NCI-H524 treated with DMSO at 0.1 percent for 48 hours (cell line): Measurements from ENCODE around the gene E2F1.
A peak's percentile ranks its signal among the peaks of the same experiment; 100 is the strongest.

ENCODE experiments used
- DNase-seq: peaks from one replicate; lab custom pipeline; 2025; lab: John Stamatoyannopoulos, UW

Gene E2F1, protein sequence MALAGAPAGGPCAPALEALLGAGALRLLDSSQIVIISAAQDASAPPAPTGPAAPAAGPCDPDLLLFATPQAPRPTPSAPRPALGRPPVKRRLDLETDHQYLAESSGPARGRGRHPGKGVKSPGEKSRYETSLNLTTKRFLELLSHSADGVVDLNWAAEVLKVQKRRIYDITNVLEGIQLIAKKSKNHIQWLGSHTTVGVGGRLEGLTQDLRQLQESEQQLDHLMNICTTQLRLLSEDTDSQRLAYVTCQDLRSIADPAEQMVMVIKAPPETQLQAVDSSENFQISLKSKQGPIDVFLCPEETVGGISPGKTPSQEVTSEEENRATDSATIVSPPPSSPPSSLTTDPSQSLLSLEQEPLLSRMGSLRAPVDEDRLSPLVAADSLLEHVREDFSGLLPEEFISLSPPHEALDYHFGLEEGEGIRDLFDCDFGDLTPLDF

DNA sequence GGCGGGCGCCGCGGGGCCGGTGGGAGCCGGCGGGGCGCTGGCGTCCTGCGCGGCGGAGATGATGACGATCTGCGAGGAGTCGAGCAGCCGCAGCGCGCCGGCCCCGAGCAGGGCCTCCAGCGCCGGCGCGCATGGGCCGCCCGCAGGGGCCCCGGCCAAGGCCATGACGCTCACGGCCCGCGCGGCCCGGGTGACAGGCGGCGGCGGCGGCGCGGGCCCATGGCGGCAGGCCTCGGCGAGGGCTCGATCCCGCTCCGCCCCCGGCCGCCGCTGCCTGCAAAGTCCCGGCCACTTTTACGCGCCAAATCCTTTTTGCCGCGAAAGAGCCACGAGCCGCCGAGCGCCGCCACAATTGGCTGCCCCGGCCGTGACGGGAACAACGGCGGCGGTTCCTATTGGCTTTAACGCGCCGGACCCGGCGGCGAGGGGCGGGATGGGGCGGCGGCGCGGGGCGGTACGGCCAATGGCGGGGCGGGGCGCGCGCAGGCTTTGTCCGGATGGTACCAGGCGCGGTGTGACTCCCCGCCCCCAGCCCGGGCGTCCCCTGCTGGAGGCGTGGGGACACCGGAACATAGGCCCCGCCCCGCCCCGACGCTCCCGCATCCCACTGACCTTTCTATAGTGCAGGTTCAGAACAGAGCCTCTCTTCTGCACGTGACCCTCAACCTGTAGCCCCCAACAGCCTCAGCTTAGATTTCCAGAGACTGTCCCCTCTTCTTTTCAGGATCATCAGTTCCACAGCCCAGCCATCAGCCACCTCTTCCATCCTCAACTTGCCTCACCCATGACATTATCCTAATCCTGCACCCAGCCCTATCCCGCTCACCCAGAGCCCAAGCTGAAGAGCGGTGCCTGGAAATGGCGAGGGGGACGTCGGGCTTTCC, at the start of gene E2F1:
E2F1 (minus strand) TSS at position 286 of the 884 bp plus-strand sequence; CDS start at position 165, 121 bp downstream.
- peak; percentile 82 for DNase-seq

- no peak for DNase-seq
Observed at GRCh38 chr20:33733654-33734576, 47.7 kb upstream of the E2F1 start.

- DNase-seq = peak; percentile 65
Observed at GRCh38 chr20:33732166-33732970, 46.2 kb upstream of the E2F1 start.

DNA sequence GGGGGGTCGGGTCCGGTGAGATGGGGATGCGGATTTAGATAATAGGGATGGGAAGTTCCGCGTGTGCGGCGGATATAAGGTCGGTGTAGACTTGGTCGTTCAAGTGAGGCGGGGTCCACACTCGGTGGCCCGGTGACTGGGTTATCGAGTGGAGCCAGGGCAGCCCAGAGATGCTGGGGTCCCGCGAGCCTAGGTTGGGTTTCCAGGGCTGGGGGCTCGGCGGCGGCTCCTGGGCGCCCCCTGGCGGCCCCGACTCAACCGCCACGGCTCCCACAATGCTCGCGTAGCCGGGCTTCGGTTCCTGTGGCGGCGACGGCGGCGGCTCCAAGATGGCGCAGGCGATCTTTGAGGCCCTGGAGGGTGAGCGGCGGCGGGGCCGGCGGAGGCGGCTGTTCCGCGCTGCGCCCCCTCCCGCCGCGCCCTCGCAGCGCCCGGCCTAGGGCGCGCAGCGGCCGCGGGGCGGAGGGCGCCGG, 45.5 kb upstream of the E2F1 start, which contains the start of gene ZNF341:
ZNF341 (plus strand) TSS at position 304 of the 473 bp plus-strand sequence; CDS start at position 330, 26 bp downstream.
- peak; percentile 65 for DNase-seq

DNA sequence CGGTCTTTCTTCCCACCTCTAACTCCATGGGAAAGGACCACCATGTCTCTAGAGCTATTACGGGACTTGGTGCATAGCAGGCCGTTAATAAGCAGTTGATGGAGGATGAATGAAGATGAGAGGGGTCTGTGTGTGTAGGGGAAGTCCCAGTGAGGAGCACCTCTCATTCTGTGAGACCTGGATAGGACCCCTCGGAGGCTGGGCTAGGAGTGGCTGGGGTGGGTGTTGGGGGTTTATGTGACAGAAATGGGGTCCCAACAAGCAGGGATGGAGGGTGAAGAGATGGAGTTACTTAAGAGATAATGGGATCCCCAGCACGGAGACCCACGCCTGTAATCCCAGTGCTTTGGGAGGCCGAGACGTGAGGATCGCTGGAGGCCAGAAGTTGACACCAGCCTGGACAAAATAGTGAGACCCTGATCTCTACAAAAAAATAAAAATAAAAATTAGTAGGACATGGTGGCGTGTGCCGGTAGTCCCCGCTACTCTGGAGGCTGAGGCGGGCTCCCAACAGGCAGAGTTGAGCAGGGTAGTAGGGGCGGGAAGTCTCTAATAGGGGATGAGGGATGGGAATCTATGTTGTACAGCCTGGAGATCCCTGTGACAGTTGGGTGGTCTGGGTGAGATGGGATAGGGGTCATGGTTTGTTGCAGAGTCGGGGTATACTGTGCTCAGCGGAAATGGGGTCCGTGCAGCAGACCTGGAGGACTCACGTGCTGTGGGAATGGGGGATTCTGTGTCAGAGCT, 44.9 kb upstream of the E2F1 start:
- no peak for DNase-seq

- no peak for DNase-seq
Observed at GRCh38 chr20:33729101-33729500, 42.9 kb upstream of the E2F1 start.

DNA sequence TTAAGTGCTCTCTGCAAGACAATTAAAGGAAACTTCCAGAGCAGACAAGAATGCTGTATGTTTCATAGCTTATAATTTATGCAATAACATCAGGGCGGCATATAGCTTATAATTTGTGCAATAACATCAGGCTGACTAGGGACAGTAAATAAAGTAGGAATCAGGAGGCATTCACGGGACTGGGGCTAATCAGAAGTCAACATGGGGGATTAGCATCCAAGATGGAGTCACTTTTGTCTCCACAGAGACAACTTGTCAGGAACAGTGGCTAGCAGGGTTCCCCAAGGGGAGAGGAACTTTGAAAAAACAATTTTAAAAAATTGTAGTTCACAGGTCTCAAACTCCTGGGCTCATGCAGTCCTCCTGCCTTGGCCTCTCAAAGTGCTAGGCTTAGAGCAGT, 42.3 kb upstream of the E2F1 start:
- DNase-seq = no peak

DNA sequence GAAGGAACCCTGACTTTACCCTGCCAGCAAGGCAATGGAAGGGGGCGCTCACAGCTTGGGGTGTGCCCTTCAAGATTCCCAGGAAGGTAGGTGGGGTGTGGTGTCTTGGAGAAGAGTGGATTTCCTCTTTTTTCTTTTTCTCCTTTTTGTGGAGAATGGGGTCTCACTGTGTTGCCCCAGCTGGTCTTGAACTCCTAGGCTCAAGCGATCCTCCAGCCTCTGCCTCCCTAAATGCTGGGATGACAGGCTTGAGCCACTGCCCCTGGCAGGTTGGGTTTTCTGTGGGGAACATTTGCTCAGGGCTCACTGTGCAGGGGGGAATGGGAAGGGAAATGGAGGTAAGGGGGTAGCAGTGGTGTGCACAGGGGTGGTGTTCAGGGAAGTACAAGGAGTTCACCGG, 41.6 kb upstream of the E2F1 start:
- DNase-seq = no peak

DNA sequence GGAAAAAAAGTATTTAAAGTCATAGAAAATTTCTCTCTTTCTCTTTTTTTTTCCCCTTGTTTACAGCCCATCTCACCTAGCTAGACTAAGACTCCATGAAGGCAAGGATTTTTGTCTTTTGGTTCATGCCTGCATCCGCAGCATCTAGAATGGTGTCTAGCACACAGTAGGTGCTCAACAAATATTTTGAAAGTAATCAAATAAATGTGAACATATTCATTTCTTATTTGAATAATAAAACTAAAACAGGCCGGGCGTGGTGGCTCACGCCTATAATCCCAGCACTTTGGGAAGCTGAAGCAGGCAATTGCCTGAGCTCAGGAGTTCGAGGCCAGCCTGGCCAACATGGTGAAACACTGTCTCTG, 40.9 kb upstream of the E2F1 start:
- no peak for DNase-seq

DNA sequence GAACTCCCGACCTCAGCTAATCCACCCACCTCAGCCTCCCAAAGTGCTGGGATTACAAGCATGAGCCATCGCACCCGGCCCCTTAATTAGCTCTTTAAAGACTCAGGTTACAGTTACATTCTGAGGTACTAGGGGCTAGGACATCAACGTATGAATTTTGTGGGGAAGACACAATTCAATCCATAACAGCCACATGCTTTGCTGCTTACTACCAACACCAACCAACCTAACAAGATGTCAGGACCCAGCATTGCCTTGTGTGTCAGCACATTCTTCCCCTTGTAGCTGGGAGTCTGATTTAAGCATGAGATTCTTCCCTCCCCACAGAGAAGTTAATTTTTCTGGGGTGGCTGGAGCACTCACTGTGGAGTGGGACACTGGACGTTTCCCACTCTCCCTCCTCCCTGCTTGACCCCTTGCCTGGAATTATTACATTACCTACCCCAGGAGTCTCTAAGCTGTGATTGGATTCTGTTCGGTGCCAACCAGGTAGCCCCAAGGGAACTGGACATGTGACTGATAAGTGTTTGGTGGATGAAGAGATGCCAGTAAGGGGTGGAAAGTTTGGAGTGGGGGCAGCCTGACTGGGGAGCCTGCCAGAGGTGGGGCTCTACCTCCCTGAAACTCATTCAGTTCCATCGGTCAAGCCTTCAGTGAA, 39.6 kb upstream of the E2F1 start:
- no peak for DNase-seq

- DNase-seq = no peak
Observed at GRCh38 chr20:33724439-33725094, 38.4 kb upstream of the E2F1 start.

GRCh38 chr20:33721391-33722140, 35.4 kb upstream of the E2F1 start:
- DNase-seq = no peak

- peak; percentile 100 for DNase-seq
Observed at GRCh38 chr20:33719989-33720709, 34.0 kb upstream of the E2F1 start, which contains the start of gene PXMP4. Gene PXMP4, minus strand, starts transcription at chr20:33720310. Its CDS starts 103 bp downstream, at chr20:33720207.

DNA sequence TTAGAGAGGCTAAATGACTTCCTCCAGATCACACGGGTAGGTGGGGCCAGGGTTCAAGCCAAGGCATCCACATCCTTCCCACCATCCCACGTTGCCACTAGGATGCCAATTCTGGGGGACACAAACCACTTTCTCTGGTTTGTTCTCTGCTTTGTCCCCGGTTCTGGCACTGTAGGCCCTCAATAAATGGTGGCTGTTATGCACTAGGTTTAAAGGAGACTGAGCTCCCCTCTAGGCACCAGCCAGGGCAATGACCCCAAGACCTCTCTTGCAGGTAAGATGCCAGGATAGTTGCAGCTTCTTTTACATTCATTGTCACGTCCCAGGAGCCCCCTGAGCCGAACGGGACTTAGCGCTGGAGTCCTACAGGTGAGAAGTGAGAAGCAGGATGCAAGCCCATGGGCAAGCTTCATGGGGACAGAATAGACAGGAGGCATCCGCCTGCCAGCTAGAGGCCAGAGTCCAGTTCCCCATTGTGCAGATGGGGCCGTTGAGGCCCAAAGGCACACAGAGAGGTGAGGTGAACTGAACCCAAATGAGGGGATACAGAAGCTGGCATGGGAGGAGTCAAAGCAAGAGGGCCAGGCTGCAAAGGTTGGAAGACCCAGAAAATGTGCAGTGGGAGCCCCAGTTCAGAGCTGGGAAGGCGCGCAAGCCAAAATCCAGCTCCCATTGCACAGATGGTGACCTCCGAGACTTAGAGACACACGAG, 33.2 kb upstream of the E2F1 start:
- no peak for DNase-seq

DNA sequence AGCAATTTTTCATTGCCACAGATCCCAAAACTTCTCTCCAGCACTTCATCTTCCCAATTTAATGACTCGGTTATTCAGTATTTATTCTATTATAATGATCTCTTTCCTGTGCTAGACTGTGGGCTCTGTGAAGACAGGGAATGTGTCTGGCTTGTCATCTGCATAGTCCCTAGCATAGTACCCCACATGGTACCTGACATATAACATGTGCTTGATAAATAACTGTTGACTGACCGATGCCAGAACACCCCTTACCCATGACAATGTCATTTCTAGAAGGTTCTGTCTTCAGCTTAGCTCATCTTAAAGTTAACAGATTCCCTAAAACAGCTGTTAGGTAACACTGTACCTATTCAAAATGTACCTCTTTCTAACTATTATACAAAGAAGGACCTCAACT, 30.3 kb upstream of the E2F1 start:
- no peak for DNase-seq

GRCh38 chr20:33713865-33714367, 27.7 kb upstream of the E2F1 start:
- DNase-seq = no peak

DNA sequence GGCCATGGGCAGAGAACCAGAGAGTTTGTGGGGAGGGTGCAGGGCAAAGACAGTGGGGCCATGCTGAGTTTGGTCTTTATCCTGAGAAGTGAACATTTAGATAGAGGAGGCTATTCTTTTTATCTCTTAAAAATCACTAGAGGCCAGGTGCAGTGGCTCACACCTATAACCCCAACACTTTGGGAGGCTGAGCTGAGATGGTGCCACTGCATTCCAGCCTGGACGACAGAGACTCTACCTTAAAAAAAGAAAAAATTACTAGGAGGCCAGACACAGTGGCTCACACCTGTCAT, 25.2 kb upstream of the E2F1 start:
- no peak for DNase-seq
